A549 (cell line): ENCODE results near the gene STIMATE. TPM values are rescaled to one million over a fixed set of nuclear protein-coding genes. Genes with fewer than 3 reads are reported as not detected.

Experiments used
- ATAC-seq, 2 experiments: fragments of 200-7000 bp in 1 of 2; fragments of >200 bp in 1 of 2; cut with Nextera tagmentation in 1 of 2; cut with Tn5 transposase in 1 of 2; 3 replicates each; pipeline versions ENCODE4 v1.8.0 to v1.9.1; 2018 to 2020; ENCODE audit warnings: mild to moderate bottlenecking in 1 of 2, moderate library complexity in 1 of 2
- CTCF ChIA-PET: fragments of 300-600 bp; sonication (Branson Sonifier 250); formaldehyde crosslinking; extraction: SDS; loops from one replicate; lab custom pipeline; 2021; ENCODE audit warnings: antibody characterized with exemption, inconsistent platforms; lab: Yijun Ruan, JAX
- POLR2A ChIA-PET: fragments of 350-600 bp; formaldehyde crosslinking; extraction: SDS; loops from one replicate; lab custom pipeline; 2021; ENCODE audit warnings: antibody characterized with exemption, inconsistent platforms; lab: Yijun Ruan, JAX
- DNase-seq, 2 experiments: peaks; one replicate each; pipeline versions ENCODE4 v3.0.0 to v3.0.0-alpha.2; 2011 to 2016; ENCODE audit warnings: low read depth in 1 of 2, low spot score in 1 of 2
- FAIRE-seq: peaks from 2 replicates; lab custom pipeline; 2011; peaks lifted over from hg19 to GRCh38; lab: Jason Lieb, UNC
- H3K27ac ChIP-seq, 2 experiments: fragments of >200 bp; sonication (Bioruptor Twin); formaldehyde crosslinking; 3 replicates each; pipeline ENCODE4 v1.5.1; 2016 to 2017
- H3K4me1 ChIP-seq: fragments of >200 bp; sonication (Bioruptor Twin); formaldehyde crosslinking; 3 replicates; pipeline ENCODE4 v1.6.1; 2016
- H3K4me2 ChIP-seq: fragments of >200 bp; sonication (Bioruptor Twin); formaldehyde crosslinking; 3 replicates; pipeline ENCODE4 v1.6.1; 2016
- H3K4me3 ChIP-seq: fragments of >200 bp; sonication (Bioruptor Twin); formaldehyde crosslinking; 3 replicates; pipeline ENCODE4 v1.5.1; 2016
- H3K9me3 ChIP-seq: fragments of >200 bp; sonication (Bioruptor Twin); formaldehyde crosslinking; 3 replicates; pipeline ENCODE4 v1.6.1; 2016
- BHLHE40 ChIP-seq: IDR thresholded peaks from 2 replicates; pipeline ENCODE4 v1.6.1; 2012; ENCODE audit warnings: low read depth, low read length, inconsistent platforms
- CBX8 ChIP-seq: fragments of 200-600 bp; sonication (generic); IDR thresholded peaks from 2 replicates; pipeline ENCODE4 v1.6.1; 2016
- CEBPB ChIP-seq, 2 experiments: fragments of >200 bp in 1 of 2; sonication (Bioruptor Twin) in 1 of 2; formaldehyde crosslinking in 1 of 2; IDR thresholded peaks; 2 replicates each; pipeline ENCODE4 v1.6.1; 2012 to 2016
- EHF ChIP-seq: fragments of 250-450 bp; sonication (Bioruptor Pico); IDR thresholded peaks from 2 replicates; pipeline ENCODE4 v1.5.0; 2020; ENCODE audit warnings: mild to moderate bottlenecking
- ESRRA ChIP-seq: fragments of 150-350 bp; IDR thresholded peaks from 2 replicates; pipeline ENCODE4 v1.6.1; 2014; ENCODE audit warnings: mild to moderate bottlenecking, low read length, borderline replicate concordance
- FOSB ChIP-seq: fragments of 250-450 bp; sonication (Bioruptor Pico); IDR thresholded peaks from 2 replicates; pipeline ENCODE4 v1.5.0; 2020; ENCODE audit warnings: mild to moderate bottlenecking, moderate library complexity
- FOSL2 ChIP-seq, 2 experiments: fragments of 450-650 bp in 1 of 2; fragments of >200 bp in 1 of 2; sonication (Bioruptor Twin) in 1 of 2; formaldehyde crosslinking; IDR thresholded peaks; 2 replicates each; pipeline versions ENCODE4 v1.5.0 to v1.6.1; 2016 to 2020; ENCODE audit warnings: mild to moderate bottlenecking in 1 of 2, moderate library complexity in 1 of 2
- FOXS1 ChIP-seq: fragments of 250-450 bp; sonication (Bioruptor Pico); IDR thresholded peaks from 2 replicates; pipeline ENCODE4 v1.5.0; 2020; ENCODE audit warnings: mild to moderate bottlenecking, moderate library complexity
- GATA3 ChIP-seq: IDR thresholded peaks from 2 replicates; pipeline ENCODE4 v1.6.1; 2012; ENCODE audit warnings: borderline replicate concordance
- HDAC2 ChIP-seq: fragments of 200-600 bp; sonication (generic); IDR thresholded peaks from 2 replicates; pipeline ENCODE4 v1.6.1; 2016
- HEYL ChIP-seq: fragments of 250-450 bp; sonication (Bioruptor Pico); IDR thresholded peaks from 2 replicates; pipeline ENCODE4 v1.8.0; 2021; ENCODE audit warnings: mild to moderate bottlenecking, moderate library complexity
- HOXB13 ChIP-seq: fragments of 250-450 bp; sonication (Bioruptor Pico); IDR thresholded peaks from 2 replicates; pipeline ENCODE4 v1.5.0; 2020; ENCODE audit warnings: low read depth, mild to moderate bottlenecking, moderate library complexity
- HOXB5 ChIP-seq: fragments of 250-450 bp; sonication (Bioruptor Pico); IDR thresholded peaks from 2 replicates; pipeline ENCODE4 v1.5.0; 2020; ENCODE audit warnings: mild to moderate bottlenecking, moderate library complexity
- PHF8 ChIP-seq: fragments of 200-600 bp; sonication (generic); IDR thresholded peaks from 2 replicates; pipeline ENCODE4 v1.6.1; 2016; ENCODE audit warnings: low read depth, mild to moderate bottlenecking, antibody characterized with exemption, moderate library complexity, borderline replicate concordance
- SMC3 ChIP-seq: fragments of >200 bp; sonication (Bioruptor Twin); formaldehyde crosslinking; IDR thresholded peaks from 3 replicates; pipeline ENCODE4 v1.6.1; 2018; ENCODE audit warnings: inconsistent platforms
- TFCP2L1 ChIP-seq: fragments of 250-450 bp; sonication (Bioruptor Pico); IDR thresholded peaks from 2 replicates; pipeline ENCODE4 v1.5.0; 2021; ENCODE audit warnings: mild to moderate bottlenecking
- ZFP36 ChIP-seq: fragments of 450-650 bp; IDR thresholded peaks from 2 replicates; pipeline ENCODE4 v1.6.1; 2014; ENCODE audit warnings: borderline replicate concordance; ENCODE audit not compliant: partially characterized antibody
- WGBS: methylation state at CpG from one replicate; pipeline ENCODE4 v1.1.6; 2017; ENCODE audit errors: missing lambda C conversion rate; 5-methylcytosine and 5-hydroxymethylcytosine counted together
- polyA plus RNA-seq, 4 experiments: library from polyadenylated mRNA; depleted of rRNA in 3 of 4; stranded (reverse); fragments of >200 nt; fragmentation: RNase III in 1 of 4; extraction: RNeasy Plus Mini Kit Qiagen cat#74134 plus additional on column Dnase treatment in 1 of 4; gene quantifications; 2 replicates in 3 of 4; 3 replicates in 1 of 4; pipeline ENCODE4 v1.2.3, GENCODE V29; 2011 to 2017
- TF ChIP-seq, protein P1 (sequence below): IDR thresholded peaks from 2 replicates; pipeline ENCODE4 v1.6.1; 2012; ENCODE audit warnings: low read depth, borderline replicate concordance
- TF ChIP-seq, protein P2 (sequence below): fragments of >200 bp; sonication (Bioruptor Twin); formaldehyde crosslinking; IDR thresholded peaks from 2 replicates; pipeline ENCODE4 v1.6.1; 2016
- TF ChIP-seq, protein P3 (sequence below): fragments of 450-650 bp; IDR thresholded peaks from 2 replicates; pipeline ENCODE4 v1.6.1; 2014; ENCODE audit warnings: antibody characterized with exemption
- TF ChIP-seq, protein P4 (sequence below): IDR thresholded peaks from 2 replicates; pipeline ENCODE4 v1.6.1; 2012
- TF ChIP-seq, protein P5 (sequence below): fragments of >200 bp; sonication (Bioruptor Twin); formaldehyde crosslinking; IDR thresholded peaks from 3 replicates; pipeline ENCODE4 v1.6.1; 2016
- TF ChIP-seq, protein P6 (sequence below): fragments of 250-450 bp; sonication (Bioruptor Pico); IDR thresholded peaks from 2 replicates; pipeline ENCODE4 v1.5.0; 2021; ENCODE audit warnings: mild to moderate bottlenecking, moderate library complexity, borderline replicate concordance

STIMATE gene
- polyA plus RNA-seq, 2 of the 4 experiments (the other 2 are of a cell fraction) = 5.2 to 5.5 TPM

DNA sequence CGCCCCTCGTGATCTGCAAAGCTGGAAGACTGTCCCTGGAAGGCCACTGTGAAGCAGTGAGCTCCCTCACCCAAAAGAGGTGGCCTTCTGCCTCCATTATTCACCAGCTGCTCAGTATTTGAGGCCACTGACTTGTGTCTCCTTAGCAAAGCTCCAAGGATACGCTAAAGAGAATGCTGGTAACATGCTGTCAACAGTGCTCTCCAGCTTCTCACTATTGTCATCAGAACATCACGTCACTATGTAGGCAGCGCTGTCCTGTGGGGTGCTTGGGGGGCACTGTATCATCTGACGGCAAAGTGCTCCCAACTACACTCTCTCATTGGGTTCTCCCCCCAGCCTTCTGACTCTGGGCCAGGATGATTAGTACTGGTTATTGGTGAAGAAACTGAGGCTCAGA lies 81.1 kb downstream of the STIMATE start:
- H3K4me3 ChIP-seq = no peak overlapping the region
- ChIA-PET POLR2A (no interaction called here), CTCF (interaction anchor here (0.6 to 3.5 kb wide), 3 partner anchors 23 to 72 kb away, joined by 3 to 11 read pairs (median 4); partner anchors contain the start of gene ITIH3)
- WGBS = 84% methylated on average over 4 of the region's 6 CpGs
- FAIRE-seq = no peak
- TF ChIP-seq SMC3 = no peak
- TF ChIP-seq ESRRA = no peak
- TF ChIP-seq, protein P1, sequence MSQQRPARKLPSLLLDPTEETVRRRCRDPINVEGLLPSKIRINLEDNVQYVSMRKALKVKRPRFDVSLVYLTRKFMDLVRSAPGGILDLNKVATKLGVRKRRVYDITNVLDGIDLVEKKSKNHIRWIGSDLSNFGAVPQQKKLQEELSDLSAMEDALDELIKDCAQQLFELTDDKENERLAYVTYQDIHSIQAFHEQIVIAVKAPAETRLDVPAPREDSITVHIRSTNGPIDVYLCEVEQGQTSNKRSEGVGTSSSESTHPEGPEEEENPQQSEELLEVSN = no peak
- no peak for TF ChIP-seq BHLHE40
- TF ChIP-seq EHF (CRISPR knock-in tag) = no peak
- no peak for TF ChIP-seq ZFP36
- no peak for TF ChIP-seq TFCP2L1 (CRISPR knock-in tag)
- TF ChIP-seq, protein P2, sequence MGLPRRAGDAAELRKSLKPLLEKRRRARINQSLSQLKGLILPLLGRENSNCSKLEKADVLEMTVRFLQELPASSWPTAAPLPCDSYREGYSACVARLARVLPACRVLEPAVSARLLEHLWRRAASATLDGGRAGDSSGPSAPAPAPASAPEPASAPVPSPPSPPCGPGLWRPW = no peak
- TF ChIP-seq HOXB5 (CRISPR knock-in tag) = no peak
- TF ChIP-seq GATA3 = no peak
- TF ChIP-seq, protein P3, sequence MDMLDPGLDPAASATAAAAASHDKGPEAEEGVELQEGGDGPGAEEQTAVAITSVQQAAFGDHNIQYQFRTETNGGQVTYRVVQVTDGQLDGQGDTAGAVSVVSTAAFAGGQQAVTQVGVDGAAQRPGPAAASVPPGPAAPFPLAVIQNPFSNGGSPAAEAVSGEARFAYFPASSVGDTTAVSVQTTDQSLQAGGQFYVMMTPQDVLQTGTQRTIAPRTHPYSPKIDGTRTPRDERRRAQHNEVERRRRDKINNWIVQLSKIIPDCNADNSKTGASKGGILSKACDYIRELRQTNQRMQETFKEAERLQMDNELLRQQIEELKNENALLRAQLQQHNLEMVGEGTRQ = no peak
- TF ChIP-seq CBX8 = no peak
- no peak for TF ChIP-seq CEBPB (IDR thresholded peaks at IDR 0.05)
- TF ChIP-seq PHF8 = no peak
- TF ChIP-seq, protein P4, sequence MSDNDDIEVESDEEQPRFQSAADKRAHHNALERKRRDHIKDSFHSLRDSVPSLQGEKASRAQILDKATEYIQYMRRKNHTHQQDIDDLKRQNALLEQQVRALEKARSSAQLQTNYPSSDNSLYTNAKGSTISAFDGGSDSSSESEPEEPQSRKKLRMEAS = no peak
- no peak for TF ChIP-seq FOSL2 (IDR thresholded peaks at IDR 0.05)
- no peak for TF ChIP-seq FOSL2 (CRISPR knock-in tag; IDR thresholded peaks at IDR 0.05)
- TF ChIP-seq, all 56 proteins: peak for 0
- H3K27ac ChIP-seq = no peak overlapping the region
- H3K4me2 ChIP-seq = no peak overlapping the region
- no peak for DNase-seq
- no peaks in the 10 kb centered on the region for H3K4me1 ChIP-seq
- no peak for ATAC-seq
- no peaks in the 10 kb centered on the region for H3K9me3 ChIP-seq

DNA sequence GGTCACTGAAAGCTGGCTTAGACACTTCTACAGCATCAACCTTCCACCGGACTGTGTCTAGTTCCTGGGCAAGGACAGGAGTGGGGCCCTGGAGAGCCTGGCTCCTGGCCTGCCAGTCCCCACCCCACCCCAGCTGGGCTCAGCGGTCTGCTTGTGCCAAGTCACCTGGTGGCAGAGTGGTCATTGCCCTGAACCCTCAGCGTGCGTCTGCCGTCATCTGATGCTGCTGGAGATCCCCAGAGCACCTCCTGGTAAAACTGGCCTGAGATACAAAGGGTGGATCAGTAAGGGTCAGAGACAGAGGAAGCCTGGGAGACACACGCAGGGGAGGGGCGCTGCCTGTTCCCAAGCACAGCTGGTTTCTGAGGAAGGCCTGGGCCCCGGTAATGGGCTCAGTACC lies 83.5 kb downstream of the STIMATE start:
- Histone ChIP-seq H3K4me3 (no peak overlapping the region), H3K4me2 (no peak overlapping the region)
- CTCF ChIA-PET = no interaction called here
- no peak for ATAC-seq
- TF ChIP-seq FOXS1 (CRISPR knock-in tag) (no peak), HOXB13 (CRISPR knock-in tag) (no peak), CEBPB (IDR thresholded peaks at IDR 0.05) (no peak), HEYL (no peak), HDAC2 (no peak), ZFP36 (no peak), EHF (CRISPR knock-in tag) (no peak), FOSB (CRISPR knock-in tag) (no peak)
- TF ChIP-seq, protein P1 = no peak
- TF ChIP-seq, protein P5, sequence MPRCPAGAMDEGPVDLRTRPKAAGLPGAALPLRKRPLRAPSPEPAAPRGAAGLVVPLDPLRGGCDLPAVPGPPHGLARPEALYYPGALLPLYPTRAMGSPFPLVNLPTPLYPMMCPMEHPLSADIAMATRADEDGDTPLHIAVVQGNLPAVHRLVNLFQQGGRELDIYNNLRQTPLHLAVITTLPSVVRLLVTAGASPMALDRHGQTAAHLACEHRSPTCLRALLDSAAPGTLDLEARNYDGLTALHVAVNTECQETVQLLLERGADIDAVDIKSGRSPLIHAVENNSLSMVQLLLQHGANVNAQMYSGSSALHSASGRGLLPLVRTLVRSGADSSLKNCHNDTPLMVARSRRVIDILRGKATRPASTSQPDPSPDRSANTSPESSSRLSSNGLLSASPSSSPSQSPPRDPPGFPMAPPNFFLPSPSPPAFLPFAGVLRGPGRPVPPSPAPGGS = no peak
- TF ChIP-seq, protein P6, sequence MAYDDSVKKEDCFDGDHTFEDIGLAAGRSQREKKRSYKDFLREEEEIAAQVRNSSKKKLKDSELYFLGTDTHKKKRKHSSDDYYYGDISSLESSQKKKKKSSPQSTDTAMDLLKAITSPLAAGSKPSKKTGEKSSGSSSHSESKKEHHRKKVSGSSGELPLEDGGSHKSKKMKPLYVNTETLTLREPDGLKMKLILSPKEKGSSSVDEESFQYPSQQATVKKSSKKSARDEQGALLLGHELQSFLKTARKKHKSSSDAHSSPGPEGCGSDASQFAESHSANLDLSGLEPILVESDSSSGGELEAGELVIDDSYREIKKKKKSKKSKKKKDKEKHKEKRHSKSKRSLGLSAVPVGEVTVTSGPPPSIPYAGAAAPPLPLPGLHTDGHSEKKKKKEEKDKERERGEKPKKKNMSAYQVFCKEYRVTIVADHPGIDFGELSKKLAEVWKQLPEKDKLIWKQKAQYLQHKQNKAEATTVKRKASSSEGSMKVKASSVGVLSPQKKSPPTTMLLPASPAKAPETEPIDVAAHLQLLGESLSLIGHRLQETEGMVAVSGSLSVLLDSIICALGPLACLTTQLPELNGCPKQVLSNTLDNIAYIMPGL = no peak
- TF ChIP-seq, protein P2 = no peak
- TF ChIP-seq, all 56 proteins: peak for 0
- no peak for FAIRE-seq
- no peak for DNase-seq
- 78% methylated on average over 3 of the region's 8 CpGs for WGBS
- no peaks in the 10 kb centered on the region for H3K9me3 ChIP-seq
- POLR2A ChIA-PET = no interaction called here
- no peak overlapping the region for H3K27ac ChIP-seq
- no peaks in the 10 kb centered on the region for H3K4me1 ChIP-seq
